Effector CD4-positive, alpha-beta T cell (primary cell): Measurements from ENCODE around the gene RBP5.

Experiments
- DNase-seq: peaks from one replicate; pipeline ENCODE4 v3.0.0-alpha.2; 2020

Gene RBP5

DNA sequence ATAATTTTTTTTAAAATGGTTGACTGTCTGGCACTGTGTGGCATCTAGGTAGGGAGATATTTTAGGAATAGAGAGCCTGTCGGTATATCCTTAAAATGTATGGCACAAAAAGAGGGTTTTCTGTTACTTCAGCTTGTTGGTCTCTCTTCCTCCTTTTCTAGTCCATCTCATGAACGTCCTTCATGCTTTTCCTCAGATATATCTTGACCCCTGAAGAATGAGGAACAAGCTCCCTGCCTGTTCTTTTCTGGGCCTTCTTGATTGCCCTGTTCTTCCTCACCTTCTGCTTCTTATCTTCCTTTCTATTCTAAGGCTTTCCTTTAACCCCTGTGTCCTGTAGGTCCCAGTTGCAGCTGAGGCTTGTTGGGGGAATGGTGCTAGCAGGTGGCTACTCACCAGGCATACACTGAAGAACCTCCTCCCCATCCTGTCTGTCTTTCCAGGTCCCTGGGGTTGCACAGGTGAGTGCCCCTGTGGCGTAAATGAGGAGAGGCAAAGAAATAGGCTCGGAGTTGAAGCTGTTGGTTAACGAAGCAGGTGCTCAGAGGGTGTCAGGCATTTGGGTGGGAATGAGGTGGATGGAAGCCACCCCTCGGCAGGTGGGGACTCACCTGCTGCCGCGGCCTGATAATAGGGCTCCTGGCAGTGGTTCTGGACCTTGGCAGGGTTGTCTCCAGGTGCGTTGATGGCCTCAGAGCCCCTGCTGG lies 29.2 kb downstream of the RBP5 start:
- no peak for DNase-seq

DNA sequence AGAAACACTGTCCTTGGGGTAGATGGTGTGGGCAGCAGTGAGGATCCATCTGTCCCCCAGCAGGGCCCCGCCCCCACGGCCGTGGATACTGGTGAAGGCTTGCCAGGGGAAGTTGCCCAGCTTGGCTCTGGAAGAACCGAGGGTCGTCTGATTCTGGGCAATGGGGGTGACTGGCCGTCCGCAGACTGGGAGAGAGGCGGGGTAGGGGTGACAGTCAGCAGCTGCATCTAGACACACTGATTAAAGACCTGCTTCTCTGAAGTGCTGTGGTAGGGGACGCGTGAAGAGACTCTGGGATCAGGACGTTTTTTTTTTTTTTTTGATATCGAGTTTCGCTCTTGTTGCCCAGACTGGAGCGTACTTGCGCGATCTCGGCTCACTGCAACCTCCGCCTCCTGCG lies 31.7 kb downstream of the RBP5 start:
- DNase-seq = no peak

DNA sequence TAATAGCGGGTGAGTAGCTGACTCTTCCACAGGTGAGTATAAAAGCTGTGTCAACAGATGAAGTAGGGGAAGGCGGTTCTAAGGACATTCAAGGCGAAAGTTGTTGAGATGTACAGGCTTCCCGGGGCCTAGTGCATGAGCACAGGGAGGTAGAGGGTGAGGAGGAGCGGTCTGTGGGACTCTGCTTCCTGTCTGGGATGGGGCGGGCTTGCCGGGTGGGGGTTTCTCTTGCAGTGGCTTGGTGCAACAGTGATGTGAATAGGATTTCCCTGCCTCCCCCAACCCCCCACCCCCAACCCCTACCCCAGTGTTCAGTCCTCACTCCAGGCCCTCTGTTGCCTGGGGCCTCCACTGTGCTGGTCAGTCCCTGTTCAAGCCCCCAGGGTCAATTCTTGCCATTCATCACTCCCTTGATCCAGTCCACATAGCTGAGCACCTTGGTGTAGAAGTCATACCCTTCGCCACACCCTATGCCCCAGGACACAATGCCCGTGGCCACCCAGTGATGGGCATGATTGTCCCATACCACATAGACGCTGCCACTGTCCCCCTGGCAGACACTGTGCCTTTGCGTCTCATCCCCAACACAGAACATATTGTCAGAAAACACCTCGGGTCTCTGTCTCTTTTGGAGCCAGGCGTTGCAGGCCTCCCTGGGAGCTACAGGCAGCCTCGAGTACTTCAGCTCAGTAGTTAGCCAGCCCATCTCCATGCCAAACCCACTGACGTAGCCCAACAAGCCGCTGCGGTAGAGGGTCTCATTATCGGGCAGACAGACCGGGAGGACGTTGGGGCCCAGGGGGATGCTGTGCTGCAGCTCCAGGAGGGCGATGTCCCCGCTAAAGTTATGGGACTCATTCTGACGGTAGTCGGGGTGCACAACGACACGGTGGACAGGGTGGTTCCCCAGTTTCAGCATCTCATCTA lies 32.4 kb downstream of the RBP5 start:
- DNase-seq = no peak

DNA sequence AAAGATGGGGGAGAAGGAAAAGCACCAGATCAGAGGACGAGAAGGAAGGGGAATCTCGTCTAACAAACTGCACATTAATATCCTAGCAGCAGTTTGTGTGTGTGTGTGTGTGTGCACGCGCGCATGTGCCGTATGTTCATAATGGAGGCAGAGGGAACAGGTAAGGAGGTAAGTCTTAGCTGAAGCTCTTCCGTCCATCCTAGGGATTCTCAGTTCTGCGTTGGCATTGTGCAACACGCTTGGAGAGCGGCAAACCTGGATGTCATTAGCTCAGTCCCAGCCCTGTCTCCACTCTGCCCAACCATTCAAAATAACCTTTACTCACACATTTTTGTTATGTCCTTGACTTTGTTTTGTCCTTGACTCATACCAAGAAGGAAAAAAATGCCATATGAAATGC lies 34.8 kb downstream of the RBP5 start:
- DNase-seq = no peak

DNA sequence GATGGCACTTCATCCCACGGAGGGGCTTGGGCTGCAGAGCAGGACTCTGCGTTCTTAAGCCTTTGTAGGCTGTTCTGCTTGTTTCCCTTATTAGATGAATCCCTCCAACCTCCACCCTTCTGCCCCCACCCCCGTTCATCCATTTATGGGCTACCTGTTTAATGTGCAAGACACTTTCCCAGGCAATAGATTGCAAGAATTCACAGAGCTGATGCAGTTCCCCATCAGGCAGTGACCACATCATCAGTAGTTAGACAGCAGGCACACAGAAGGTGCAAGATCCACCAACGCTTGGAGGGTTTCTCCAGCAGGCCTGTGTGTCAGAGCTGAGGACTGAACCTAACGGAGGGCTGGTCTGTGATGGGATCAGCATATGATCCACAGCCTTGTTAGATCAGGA lies 35.2 kb downstream of the RBP5 start:
- DNase-seq = no peak

DNA sequence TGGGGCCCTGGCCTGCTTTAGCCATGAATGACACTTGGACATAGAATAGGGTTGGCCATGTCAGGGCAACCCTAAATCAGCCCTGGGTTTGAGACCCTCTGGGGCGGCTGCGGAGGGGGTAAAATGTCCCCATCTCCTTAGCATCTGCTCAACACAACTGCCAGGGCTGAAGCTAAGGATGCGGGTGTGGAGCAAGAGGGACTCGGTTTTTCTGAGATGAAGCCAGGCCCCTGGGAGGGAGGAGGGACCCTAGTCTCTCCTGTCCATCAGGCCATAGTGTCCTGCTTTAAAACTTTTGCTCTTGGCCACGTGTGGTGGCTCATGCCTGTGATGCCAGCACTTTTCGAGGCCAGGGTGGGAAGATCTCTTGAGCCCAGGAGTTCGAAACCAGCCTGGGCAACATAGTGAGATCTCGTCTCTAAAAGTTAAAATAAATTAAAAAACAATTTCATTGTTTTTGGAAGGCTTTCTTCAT lies 35.7 kb downstream of the RBP5 start:
- no peak for DNase-seq

DNA sequence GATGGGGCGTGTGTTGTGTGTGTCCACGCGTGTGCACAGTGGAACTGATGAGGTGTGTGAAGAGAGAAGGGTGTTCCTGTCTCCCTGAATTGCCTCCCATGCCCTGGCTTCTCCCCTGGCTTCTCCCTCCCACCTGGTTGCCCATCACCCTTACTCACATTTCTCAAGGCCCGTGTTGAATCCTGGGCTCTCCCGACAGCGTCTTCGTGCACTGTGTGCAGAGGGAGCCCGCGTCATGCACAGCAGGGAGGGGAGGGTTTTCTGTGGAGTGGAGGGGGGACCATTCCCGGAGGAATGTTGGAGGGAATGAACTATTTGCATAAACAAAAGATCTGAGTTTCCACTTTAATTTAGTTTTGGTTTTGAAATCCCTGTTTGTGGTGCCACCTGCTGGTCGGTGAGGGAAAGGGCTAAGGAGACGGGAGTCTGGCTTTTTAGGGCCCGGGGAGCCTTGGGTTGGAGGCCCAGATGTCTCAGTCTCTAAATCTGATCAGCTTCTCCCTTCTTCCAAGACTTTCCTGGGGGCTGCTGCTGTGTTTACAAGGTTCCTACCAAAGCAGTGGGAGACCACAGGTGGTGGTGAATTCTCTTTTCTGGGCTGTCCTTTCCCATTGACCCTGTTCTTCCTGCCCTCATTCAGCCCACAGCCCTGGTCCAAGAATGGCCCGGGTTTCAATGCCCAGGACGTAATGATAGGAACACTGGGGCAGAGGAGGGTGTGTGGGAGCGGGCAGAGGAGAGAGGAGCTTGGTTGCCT lies 36.3 kb downstream of the RBP5 start, which contains the start of gene C1R:
Gene C1R, minus strand, starts transcription at position 217 of the 757 bp plus-strand sequence. Its CDS starts 57 bp downstream, at position 160.
- peak; percentile 59 for DNase-seq

DNA sequence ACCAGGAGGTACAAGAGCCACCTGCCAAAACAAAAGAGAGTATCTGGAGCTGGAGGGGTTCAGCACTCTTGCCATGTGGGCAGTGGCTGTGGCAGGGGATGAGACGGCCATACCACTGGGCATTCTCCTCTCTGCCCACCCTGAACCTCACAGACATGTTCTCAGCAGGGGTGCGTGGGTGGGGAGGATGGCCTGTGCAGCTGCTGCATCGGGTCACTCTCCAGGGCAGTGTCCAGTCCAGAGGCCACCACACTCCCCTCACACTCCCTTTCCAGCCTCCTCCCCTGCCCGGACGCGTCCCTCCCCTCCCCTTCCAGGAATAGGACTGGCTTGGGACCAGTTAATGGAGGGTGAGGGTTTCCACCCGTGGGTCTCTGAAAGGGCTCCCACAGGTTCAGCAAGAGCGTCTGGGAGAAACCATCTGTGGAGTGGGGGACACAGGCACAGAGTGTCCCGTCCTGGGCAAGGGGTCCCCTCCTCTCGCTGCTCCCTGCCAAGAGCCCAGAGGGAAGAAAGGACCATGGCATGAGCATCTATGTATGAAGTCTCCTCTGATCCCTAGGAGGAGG lies 36.9 kb downstream of the RBP5 start:
- DNase-seq = no peak

DNA sequence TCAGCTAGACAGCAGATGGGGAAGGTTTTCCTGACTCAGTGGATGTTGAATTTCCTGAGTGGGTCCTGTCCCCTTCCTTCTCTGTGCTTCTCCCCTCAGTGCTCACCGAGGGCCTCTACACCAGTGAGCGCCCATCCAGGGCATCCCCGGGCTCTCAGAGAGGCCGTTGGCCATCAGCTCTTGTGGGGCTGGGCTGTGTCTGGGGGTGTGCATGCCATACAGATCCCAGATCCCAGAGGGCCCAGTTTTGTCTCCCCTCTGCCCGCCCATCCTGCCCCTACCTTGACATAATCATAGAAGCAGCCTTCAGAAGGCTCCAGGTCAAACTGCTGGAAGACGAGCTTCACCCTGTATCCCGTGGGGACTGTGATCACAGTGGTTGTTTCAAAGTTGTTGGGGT lies 37.5 kb downstream of the RBP5 start:
- no peak for DNase-seq

DNA sequence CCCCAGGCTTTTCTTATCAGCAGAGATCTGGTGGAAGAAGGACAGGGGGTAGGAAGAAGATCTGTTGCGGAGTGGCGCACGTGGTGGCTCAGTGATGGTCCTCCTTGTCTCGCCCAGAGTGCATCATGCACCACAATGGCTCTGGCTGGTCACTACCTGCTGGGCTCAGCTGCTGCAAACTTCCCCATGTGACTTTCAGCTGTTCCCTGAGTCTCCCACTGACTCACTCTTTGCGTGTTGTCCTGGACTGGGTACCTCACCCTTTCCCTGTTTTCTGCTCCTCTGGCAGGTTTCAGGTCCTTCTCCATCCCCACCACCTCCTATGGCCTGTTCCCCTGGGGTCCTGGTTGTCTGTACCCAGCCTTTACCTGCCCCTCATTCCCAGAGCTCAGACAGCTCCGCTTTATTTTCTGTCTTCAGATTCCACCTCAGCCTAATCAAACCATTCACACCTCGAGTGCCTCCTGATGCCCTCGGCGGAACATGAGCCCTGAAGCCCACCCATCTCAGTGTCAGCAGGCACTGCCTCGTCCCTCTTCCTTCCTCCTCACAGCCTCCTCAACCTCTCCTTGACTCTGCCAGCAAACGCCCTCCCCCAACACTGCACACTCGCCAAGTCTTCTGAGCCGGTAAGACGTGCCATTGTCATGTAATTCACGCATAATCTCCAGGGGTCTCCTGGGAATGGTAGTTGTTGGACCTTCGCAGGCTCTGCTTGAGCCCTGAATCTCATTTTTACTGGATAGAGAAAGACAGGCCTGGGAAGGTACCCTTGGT lies 38.3 kb downstream of the RBP5 start:
- DNase-seq = no peak

DNA sequence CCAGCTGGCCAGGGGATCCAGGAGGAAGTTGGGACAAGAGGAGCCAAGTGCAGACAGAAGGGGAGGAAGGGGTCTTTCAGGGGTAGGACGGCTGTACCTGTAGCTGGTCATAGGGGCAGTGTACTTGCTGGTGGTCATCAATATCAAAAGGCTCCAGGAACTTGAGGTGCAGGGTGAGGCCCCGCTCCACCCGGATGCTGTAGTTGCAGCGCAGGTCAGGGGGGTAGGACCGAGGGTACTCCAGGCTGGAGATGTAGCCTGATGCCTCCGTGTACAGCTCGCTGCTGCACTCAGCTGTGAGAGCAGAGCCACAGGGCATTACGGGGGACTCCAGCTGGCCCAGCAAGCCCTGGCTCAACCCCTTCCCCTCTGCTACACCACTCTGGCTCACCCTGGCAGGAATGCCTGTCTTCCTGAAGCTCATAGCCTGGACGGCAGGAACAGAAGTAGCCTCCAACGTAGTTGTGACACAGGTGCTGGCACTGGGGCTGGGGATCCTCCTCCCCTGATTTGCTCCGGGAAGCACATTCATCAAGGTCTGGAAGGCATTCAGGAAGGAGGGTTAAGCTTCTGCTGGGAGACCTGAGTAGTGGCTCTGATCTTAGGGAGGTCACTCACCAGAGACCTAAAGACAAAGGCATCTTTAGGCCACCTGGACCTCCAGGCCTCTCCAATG lies 39.4 kb downstream of the RBP5 start:
- no peak for DNase-seq

DNA sequence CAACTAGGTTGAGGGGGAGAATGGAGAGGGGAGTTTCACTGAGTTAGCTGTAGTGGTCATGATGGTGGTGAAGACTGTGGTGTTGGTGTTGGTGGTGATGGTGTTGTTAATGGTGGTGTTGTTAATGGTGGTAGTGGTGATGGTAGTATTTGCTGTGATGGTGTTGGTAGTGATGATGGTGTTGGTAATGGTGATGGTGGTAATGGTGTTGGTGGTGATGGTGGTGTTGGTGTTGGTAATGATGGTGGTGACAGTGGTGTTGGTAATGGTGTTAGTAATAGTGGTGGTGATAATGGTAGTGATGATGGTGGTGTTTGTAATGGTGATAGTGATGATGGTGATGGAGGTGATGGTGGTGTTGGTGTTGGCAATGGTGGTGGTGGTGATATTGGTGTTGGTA lies 45.6 kb downstream of the RBP5 start:
- DNase-seq = no peak

DNA sequence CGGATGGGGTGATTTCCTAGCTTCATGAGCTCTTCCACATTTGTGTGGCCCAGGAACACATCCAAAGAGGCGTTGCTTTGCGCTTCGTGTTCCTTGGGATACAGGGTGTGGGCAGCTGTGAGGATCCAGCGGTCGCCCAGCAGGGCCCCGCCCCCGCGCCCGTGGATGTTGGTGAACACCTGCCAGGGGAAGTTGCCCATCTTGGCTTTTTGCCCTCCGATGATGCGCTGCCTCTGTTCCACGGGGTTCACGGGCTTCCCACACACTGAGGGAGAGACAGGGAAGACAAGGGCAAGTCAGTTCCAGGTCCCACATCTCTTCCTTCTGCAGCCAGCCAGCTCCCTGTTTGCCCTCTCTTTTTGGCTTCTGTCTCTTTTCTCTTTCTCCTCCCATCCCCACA lies 47.7 kb downstream of the RBP5 start:
- DNase-seq = no peak

DNA sequence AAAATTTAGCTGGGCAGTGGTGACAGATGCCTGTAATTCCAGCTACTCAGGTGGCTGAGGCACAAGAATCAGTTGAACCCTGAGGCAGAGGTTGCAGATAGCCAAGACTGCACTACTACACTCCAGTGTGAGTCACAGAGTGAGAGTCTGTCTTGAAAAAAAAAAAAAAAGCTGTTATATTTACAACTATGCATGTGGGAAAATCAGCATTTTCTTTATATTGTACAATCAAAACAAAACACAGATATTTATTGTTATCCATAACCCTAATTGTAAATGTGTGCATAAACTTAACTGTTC lies 48.9 kb downstream of the RBP5 start:
- no peak for DNase-seq

DNA sequence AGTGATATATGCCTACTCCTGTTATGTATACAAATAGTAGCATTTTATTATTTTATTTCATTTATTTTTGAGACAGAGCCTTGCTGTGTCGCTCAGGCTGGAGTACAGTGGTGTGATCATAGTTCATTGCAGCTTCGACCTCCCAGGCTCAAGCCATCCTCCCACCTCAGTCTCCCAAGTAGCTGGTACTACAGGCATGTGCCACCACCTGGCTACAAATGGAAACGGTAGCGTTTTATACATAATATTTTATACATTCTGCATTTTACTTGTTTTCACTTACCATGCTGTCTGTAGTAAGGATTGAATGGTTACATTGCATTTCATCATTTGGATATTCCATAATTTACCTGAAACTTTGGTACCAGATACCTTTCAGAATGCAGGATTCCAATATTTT lies 50.5 kb downstream of the RBP5 start:
- no peak for DNase-seq

DNA sequence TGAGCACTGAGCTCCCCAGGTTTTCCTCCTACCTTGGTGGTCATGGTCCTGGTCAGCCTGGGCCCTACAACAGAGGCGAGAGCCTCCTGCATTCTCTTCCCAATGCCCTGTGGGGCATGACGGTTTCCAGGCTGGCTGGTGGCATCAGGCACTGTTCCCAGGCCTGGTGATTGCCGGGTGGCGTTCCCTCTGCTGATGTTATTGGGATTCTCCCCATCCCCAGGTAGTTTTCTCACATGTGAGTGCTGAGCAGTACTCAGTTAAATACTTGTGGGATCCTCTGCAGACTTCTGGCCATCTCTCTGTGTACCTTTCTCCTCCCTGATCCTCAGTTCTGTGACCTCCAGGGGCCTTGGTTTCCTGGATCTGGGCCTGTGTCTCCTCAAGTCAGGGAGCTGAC lies 52.2 kb downstream of the RBP5 start:
- no peak for DNase-seq

DNA sequence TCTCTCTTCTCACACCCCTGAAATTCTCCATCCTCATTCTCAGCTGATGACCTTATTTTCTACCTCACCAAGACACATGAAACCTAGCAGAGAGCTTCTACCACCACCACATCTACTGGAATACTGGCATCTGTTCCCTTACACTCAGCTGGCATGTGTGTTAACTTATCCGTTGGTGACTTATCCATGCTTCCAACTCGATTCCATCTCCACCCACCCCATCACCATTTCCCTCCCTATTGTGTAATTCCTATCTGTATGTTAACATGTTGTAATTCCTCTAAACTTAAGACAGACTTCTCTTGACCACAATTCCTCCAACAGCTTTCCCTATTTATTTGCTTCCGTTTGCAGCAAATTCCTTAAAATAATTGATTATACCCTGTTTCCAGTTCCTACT lies 52.8 kb downstream of the RBP5 start:
- DNase-seq = no peak

DNA sequence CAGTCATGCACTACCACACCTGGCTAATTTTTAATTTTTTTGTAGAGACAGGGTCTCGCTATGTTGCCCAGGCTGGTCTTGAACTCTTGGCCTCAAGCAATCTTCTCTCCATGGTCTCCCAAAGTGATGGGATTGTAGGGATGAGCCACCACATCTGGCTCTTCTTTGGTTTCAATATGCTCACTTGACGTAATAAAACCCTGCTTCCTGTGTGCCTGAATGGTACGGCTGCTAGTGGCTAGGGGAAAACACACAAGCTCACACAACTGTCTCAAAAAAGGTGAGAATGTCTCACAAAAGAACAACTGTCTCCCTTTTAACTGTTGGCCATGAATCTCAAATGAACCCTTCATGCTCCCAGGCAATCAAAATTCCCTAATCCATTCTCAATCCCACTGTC lies 53.2 kb downstream of the RBP5 start:
- no peak for DNase-seq

DNA sequence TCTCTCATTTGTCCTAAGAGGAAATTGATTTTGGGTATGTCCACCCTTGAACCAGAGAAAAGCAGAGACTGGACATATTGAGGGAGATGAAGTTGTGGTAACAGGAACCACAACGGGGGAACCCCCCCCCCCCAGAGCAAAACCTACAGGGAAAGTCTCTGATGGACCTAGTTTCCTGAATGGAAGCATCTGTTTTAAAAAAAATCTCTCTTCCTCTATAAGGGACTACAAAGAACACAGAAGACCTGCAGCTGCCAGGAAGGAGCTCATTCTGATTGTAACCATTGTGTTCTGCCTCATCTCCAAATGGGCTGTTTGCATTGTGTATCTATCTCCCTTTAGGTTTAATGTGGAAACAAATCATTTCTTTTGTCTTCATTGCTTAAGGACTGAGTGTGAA lies 54.7 kb downstream of the RBP5 start:
- DNase-seq = no peak
